Caco-2 (cell line): ENCODE measurements around the gene AEN. TPM values are rescaled to one million over a fixed set of nuclear protein-coding genes. Genes with fewer than 3 reads are reported as not detected.

Experiments used
- BruUV-seq: library from RNA; stranded (reverse); fragments of 400-500 nt; replicated peaks from 2 replicates; lab custom pipeline; 2021; lab: Mats Ljungman, UMichigan
- CTCF ChIA-PET: fragments of 300-600 bp; sonication (Branson Sonifier 250); formaldehyde crosslinking; loops from one replicate; lab custom pipeline; 2022; ENCODE audit warnings: antibody characterized with exemption; lab: Charles Lee
- POLR2A ChIA-PET: fragments of 300-600 bp; sonication (Branson Sonifier 250); formaldehyde crosslinking; loops from one replicate; lab custom pipeline; 2022; ENCODE audit warnings: antibody characterized with exemption; lab: Charles Lee
- DNase-seq, 2 experiments: peaks; one replicate each; pipeline versions ENCODE4 v3.0.0 to v3.0.0-alpha.2; 2020 to 2022
- H3K27me3 ChIP-seq: replicated peaks from 2 replicates; pipeline ENCODE4 v1.6.0; 2011; ENCODE audit warnings: low read length; ENCODE audit not compliant: control insufficient read depth, insufficient read depth
- H3K36me3 ChIP-seq: 2 replicates; pipeline ENCODE4 v1.5.1; 2011; ENCODE audit warnings: low read length; ENCODE audit not compliant: control insufficient read depth, insufficient read depth
- H3K4me1 ChIP-seq: fragments of 250-450 bp; sonication (Bioruptor Pico); 2 replicates; pipeline ENCODE4 v1.5.1; 2020; ENCODE audit warnings: mild to moderate bottlenecking
- H3K4me3 ChIP-seq: 2 replicates; pipeline ENCODE4 v1.5.1; 2011; ENCODE audit warnings: low read depth, mild to moderate bottlenecking, control low read depth, low read length
- H3K9me3 ChIP-seq: fragments of 250-450 bp; sonication (Bioruptor Pico); 2 replicates; pipeline ENCODE4 v1.5.1; 2020; ENCODE audit warnings: mild to moderate bottlenecking, moderate library complexity
- H3K27ac Mint-ChIP-seq: one replicate; pipeline ENCODE4 v1.8.0; 2022; ENCODE audit warnings: mixed read lengths; ENCODE audit not compliant: unreplicated experiment
- H3K27me3 Mint-ChIP-seq: one replicate; pipeline ENCODE4 v1.8.0; 2022; ENCODE audit warnings: mixed read lengths; ENCODE audit not compliant: insufficient read depth, unreplicated experiment
- H3K36me3 Mint-ChIP-seq: one replicate; pipeline ENCODE4 v1.8.0; 2022; ENCODE audit warnings: mild to moderate bottlenecking, mixed read lengths; ENCODE audit not compliant: insufficient read depth, unreplicated experiment
- H3K4me1 Mint-ChIP-seq: one replicate; pipeline ENCODE4 v1.8.0; 2022; ENCODE audit warnings: low read depth, mixed read lengths; ENCODE audit not compliant: unreplicated experiment
- H3K4me3 Mint-ChIP-seq: one replicate; pipeline ENCODE4 v1.8.0; 2022; ENCODE audit warnings: mild to moderate bottlenecking, moderate library complexity, mixed read lengths; ENCODE audit not compliant: unreplicated experiment
- H3K9me3 Mint-ChIP-seq: one replicate; pipeline ENCODE4 v1.8.0; 2022; ENCODE audit warnings: mixed read lengths; ENCODE audit not compliant: unreplicated experiment
- intact Hi-C: fragments of 100-400 bp; cut with micrococcal nuclease; formaldehyde crosslinking; loops from one replicate; pipeline ENCODE4 v1.10.0; 2022; ENCODE audit not compliant: unreplicated experiment
- total RNA-seq: library from RNA; stranded (reverse); gene quantifications from 2 replicates; pipeline ENCODE4 v1.2.3, GENCODE V29; 2022
- TF ChIP-seq, protein P1 (sequence below), 2 experiments: fragments of 200-600 bp in 1 of 2; IDR thresholded peaks; 1 replicate in 1 of 2; 2 replicates in 1 of 2; pipeline versions ENCODE4 v1.5.1 to v1.8.0; 2011 to 2022; ENCODE audit warnings: antibody characterized with exemption in 1 of 2, control low read depth in 1 of 2, inconsistent platforms in 1 of 2, low read depth in 1 of 2, low read length in 1 of 2, mild to moderate bottlenecking in 1 of 2, moderate library complexity in 1 of 2; ENCODE audit not compliant: insufficient read depth in 1 of 2, severe bottlenecking in 1 of 2, unreplicated experiment in 1 of 2

Gene AEN
- total RNA-seq, 1 experiment from 2014 or later: 33.2 TPM

DNA sequence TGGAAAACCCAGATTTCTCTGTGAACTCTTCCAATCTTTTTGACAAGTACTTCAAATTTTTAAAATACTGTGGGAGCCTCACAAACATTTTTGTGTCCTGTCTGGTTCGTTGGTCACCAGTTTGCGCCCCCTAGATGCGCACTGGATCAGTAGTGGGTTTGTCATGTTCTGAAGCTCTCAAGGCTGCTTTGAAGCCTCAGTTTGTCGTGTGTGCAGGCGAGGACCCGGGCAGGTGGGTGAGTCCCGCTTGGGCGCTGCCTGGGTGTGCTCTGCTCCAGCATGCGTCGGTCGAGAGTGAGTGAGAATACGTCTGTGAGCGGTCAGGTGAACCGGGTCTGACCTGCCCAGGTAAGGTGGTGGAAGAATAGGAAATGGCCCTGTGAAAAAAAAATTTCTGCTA lies 17.3 kb upstream of the AEN start:
- Histone ChIP-seq H3K27me3 (no peaks in the 10 kb centered on the region), H3K36me3 (no peaks in the 10 kb centered on the region), H3K4me3 (no peak overlapping the region), H3K9me3 (no peaks in the 10 kb centered on the region), H3K4me1 (no peaks in the 10 kb centered on the region)
- Mint-ChIP-seq H3K4me1 (no peaks in the 10 kb centered on the region), H3K4me3 (no peak overlapping the region), H3K9me3 (no peaks in the 10 kb centered on the region), H3K27ac (no peak overlapping the region), H3K36me3 (no peaks in the 10 kb centered on the region), H3K27me3 (peaks cover 18% of the 10 kb centered on the region)
- no peak for DNase-seq
- intact Hi-C loops: no loop called here
- POLR2A ChIA-PET: no interaction called here
- TF ChIP-seq, protein P1, sequence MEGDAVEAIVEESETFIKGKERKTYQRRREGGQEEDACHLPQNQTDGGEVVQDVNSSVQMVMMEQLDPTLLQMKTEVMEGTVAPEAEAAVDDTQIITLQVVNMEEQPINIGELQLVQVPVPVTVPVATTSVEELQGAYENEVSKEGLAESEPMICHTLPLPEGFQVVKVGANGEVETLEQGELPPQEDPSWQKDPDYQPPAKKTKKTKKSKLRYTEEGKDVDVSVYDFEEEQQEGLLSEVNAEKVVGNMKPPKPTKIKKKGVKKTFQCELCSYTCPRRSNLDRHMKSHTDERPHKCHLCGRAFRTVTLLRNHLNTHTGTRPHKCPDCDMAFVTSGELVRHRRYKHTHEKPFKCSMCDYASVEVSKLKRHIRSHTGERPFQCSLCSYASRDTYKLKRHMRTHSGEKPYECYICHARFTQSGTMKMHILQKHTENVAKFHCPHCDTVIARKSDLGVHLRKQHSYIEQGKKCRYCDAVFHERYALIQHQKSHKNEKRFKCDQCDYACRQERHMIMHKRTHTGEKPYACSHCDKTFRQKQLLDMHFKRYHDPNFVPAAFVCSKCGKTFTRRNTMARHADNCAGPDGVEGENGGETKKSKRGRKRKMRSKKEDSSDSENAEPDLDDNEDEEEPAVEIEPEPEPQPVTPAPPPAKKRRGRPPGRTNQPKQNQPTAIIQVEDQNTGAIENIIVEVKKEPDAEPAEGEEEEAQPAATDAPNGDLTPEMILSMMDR (IDR thresholded peaks at IDR 0.05; ENCODE audit: insufficient read depth in 1 of 2, low read depth in 1 of 2, low read length in 1 of 2, severe bottlenecking in 1 of 2, unreplicated experiment in 1 of 2): no peak
- no TSS peak for BruUV-seq
- CTCF ChIA-PET: no interaction called here

DNA sequence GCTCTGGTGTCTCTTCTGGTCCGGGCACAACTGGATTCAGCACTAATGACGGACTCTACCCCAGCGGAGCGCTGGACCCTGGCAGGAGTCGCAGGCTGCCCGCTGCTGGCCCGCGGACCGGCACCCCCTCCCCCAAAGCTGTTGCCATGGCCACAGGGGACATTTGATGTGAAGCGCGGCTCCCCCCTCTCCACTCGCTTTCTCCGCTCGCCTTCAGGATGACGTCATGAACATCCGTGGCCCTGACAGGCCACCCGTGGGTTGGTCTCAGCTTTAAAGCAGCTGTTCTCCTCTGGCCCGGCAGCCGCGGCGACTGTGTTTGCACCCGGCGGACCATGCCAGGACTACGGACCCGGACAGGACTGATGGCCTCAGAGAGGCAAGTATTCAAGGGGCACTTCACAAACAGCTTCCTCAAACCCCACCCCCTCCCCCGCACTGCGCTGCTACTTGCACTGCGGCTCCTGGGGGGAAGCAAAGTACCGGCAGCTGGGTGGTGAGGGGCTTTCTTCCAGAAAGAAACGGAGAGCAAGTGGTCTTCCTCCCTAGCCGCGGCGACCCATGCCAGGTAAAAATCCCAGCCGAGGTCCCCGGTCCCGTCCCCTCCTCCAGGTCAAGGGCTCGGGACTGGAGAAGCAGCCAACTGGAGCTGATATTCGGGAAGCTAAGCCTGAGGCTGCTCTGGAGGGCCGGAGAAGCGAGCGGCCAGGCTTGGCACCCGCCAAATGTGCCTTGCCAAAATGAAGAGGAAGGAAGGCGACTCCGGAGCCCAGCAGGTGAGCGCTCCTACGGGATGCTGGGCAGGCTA lies 16.6 kb upstream of the AEN start:
- POLR2A ChIA-PET: no interaction called here
- H3K36me3 Mint-ChIP-seq: no peaks in the 10 kb centered on the region
- no peaks in the 10 kb centered on the region for H3K4me1 ChIP-seq
- TF ChIP-seq, protein P1 (IDR thresholded peaks at IDR 0.05; ENCODE audit: insufficient read depth in 1 of 2, low read depth in 1 of 2, low read length in 1 of 2, severe bottlenecking in 1 of 2, unreplicated experiment in 1 of 2): no peak
- H3K4me3 Mint-ChIP-seq: no peak overlapping the region
- no TSS peak for BruUV-seq
- H3K9me3 Mint-ChIP-seq: no peaks in the 10 kb centered on the region
- CTCF ChIA-PET: no interaction called here
- no peaks in the 10 kb centered on the region for H3K36me3 ChIP-seq
- no peaks in the 10 kb centered on the region for H3K9me3 ChIP-seq
- H3K27ac Mint-ChIP-seq: no peak overlapping the region
- intact Hi-C loops: no loop called here
- H3K27me3 Mint-ChIP-seq: peaks cover 18% of the 10 kb centered on the region
- H3K4me3 ChIP-seq: no peak overlapping the region
- H3K27me3 ChIP-seq: no peaks in the 10 kb centered on the region
- no peaks in the 10 kb centered on the region for H3K4me1 Mint-ChIP-seq
- no peak for DNase-seq

DNA sequence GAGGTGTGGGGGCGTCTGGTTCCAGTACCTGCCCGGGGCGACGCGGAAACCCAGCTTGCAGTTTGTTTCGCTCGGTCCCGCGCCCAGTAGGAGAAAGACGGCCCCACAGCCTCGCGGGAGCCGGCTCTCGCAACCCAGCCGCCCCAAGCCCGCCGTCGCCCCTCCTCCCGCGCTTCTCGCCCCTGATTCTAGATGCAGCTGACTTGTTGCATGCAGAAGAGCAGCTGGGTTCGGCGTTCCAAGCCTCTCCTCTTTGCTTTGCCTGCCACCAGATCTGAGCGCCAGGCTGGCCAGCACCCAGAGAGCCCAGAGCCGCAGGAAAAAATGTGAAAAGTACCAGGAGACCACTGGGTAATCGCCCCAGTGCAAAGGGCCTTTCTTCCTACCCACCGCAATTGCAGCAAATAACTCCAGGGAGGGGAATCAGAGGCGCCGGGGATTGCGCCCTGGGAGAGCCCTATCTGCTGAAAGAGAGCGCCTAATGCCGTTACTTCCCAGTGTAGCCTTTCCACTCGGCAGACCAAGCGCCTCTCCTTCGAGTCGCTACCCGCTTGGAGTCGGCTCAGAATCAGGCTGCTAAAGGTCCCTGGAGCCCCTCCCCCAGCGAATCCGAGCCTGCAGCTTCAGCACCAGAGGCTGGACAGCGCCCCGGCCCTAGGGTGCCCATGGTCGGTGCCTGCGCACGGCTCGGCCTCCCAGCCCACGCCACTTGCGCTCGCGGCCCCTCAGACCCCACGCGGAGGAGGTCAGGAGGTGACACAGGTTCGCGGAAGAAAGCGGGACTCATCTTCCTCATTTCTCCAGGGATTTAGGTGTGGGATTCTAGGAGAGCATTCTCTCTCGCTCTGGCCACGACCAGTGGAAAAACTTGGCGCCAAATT lies 15.7 kb upstream of the AEN start:
- TF ChIP-seq, protein P1 (IDR thresholded peaks at IDR 0.05; ENCODE audit: insufficient read depth in 1 of 2, low read depth in 1 of 2, low read length in 1 of 2, severe bottlenecking in 1 of 2, unreplicated experiment in 1 of 2): no peak
- ChIA-PET POLR2A (no interaction called here), CTCF (no interaction called here)
- Mint-ChIP-seq H3K4me1 (no peaks in the 10 kb centered on the region), H3K9me3 (no peaks in the 10 kb centered on the region), H3K36me3 (no peaks in the 10 kb centered on the region), H3K27me3 (peaks cover 18% of the 10 kb centered on the region), H3K4me3 (no peak overlapping the region), H3K27ac (no peak overlapping the region)
- Histone ChIP-seq H3K9me3 (no peaks in the 10 kb centered on the region), H3K4me1 (no peaks in the 10 kb centered on the region), H3K36me3 (no peaks in the 10 kb centered on the region), H3K4me3 (no peak overlapping the region), H3K27me3 (no peaks in the 10 kb centered on the region)
- intact Hi-C loops: no loop called here
- DNase-seq: peak in 1 of 2 experiments; percentile 65
- no TSS peak for BruUV-seq
